Fibroblast of pulmonary artery (primary cell): ENCODE results near the gene MLKL.
"Not testable (repeated sequence)": the region's sequence is repeated elsewhere in the genome, so short reads cannot be mapped to it uniquely, and the experiment has no call there.

ENCODE experiments used
- DNase-seq: peaks from one replicate; pipeline ENCODE4 v3.0.0-alpha.2; 2010; ENCODE audit warnings: low read depth
- H3K4me3 ChIP-seq: replicated peaks from 2 replicates; pipeline ENCODE4 v1.5.1; 2011; ENCODE audit warnings: low read depth, mild to moderate bottlenecking, control low read depth, low read length, moderate library complexity
- CTCF ChIP-seq: IDR thresholded peaks from 2 replicates; pipeline ENCODE4 v1.5.1; 2011; ENCODE audit warnings: mild to moderate bottlenecking, control low read depth, low read length, inconsistent platforms; ENCODE audit errors: missing control alignments

The MLKL gene

GRCh38 chr16:74724820-74725549, 24.3 kb upstream of the MLKL start:
- H3K4me3 ChIP-seq: no peak overlapping the region
- DNase-seq: peak; percentile 56
- peak; percentile 26 for TF ChIP-seq CTCF

- no peak for TF ChIP-seq CTCF
These were observed 22.6 kb upstream of the MLKL start for GRCh38 chr16:74723256-74723655.

GRCh38 chr16:74722156-74722555, 21.5 kb upstream of the MLKL start:
- H3K4me3 ChIP-seq, DNase-seq: not testable (repeated sequence)

More at GRCh38 chr16:74723256-74723655, 22.6 kb upstream of the MLKL start:
- no peak for DNase-seq
- no peak overlapping the region for H3K4me3 ChIP-seq

- TF ChIP-seq CTCF: no peak
- no peak for DNase-seq
- no peak overlapping the region for H3K4me3 ChIP-seq
These were observed 21.1 kb upstream of the MLKL start for GRCh38 chr16:74721716-74722115.

- TF ChIP-seq CTCF: no peak
- H3K4me3 ChIP-seq: no peak overlapping the region
- no peak for DNase-seq
These were observed 19.9 kb upstream of the MLKL start for GRCh38 chr16:74720579-74720978.

GRCh38 chr16:74718741-74719610, 18.3 kb upstream of the MLKL start:
- no peak overlapping the region for H3K4me3 ChIP-seq
- no peak for TF ChIP-seq CTCF
- no peak for DNase-seq

- no peak overlapping the region for H3K4me3 ChIP-seq
- TF ChIP-seq CTCF: no peak
- no peak for DNase-seq
These were observed 17.5 kb upstream of the MLKL start for GRCh38 chr16:74718140-74718539.
